ENCODE data around the gene UPF2. TPM values are rescaled to one million over a fixed set of nuclear protein-coding genes. Genes with fewer than 3 reads are reported as not detected.
A peak's percentile ranks its signal among the peaks of the same experiment; 100 is the strongest.

The UPF2 gene
- total and polyA plus RNA-seq, 2 of the 4 experiments (the other 2 are of a cell fraction) = 9.2 to 14.3 TPM

DNA sequence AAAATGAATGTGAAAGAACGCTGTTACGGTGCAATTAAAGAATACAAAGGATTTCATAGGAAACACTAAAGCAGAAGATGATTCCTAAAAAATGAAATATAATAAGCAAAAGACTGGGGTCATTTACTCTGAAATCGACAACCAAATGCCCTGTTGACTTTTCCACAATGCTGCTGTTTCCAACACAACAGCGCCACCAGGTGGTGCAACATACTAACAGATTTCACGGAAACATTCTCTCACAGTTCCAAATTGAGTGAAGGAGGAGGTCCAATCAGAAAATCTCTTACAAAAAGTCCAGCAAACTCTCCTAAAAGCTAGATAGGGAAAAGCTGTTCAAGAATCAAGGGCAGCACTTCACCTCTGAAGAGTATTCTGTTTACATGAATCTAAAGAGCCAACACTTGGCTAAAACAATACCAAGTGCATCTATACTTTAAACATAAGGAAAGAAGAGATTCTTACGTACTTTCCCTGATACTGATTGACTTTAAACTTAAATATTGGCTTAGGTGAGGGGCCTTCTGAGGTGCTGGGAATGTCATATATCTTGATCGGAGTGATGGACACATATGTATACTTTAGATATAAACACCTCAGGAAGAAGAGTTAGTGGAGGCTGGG is 55.9 kb downstream of the UPF2 start:
- H3K9me1 ChIP-seq (ENCODE audit: insufficient read depth, low read length) = peaks cover 3% of the 10 kb centered on the region; the same call in 1 of the 2 replicates
- H3K27ac ChIP-seq (ENCODE audit: insufficient read depth, low read length) = no peak overlapping the region
- H2BK20ac ChIP-seq (ENCODE audit: low read depth, low read length) = no peak overlapping the region
- no peak overlapping the region for H3K4me3 ChIP-seq (ENCODE audit: insufficient read depth, low read depth, low read length)
- H3K9me3 ChIP-seq (ENCODE audit: control insufficient read depth, insufficient read depth, low read length) = no peaks in the 10 kb centered on the region
- dilution Hi-C loops (cut with HindIII; ENCODE audit: low sequenced_read_pairs, unreplicated experiment) = no loop called here
- H2AK9ac ChIP-seq (replicated peaks; ENCODE audit: low read depth, low read length, poor library complexity) = no peak overlapping the region
- BruUV-seq (replicated peaks) = no TSS peak
- no peak overlapping the region for H4K8ac ChIP-seq (ENCODE audit: low read depth in 2 of 2, low read length in 2 of 2)
- H2BK5ac ChIP-seq (ENCODE audit: low read depth, low read length, poor library complexity, severe bottlenecking) = no peak overlapping the region
- H3K27me3 ChIP-seq (ENCODE audit: control insufficient read depth, insufficient read depth, low read length) = no peaks in the 10 kb centered on the region
- H3K4me1 ChIP-seq (ENCODE audit: control insufficient read depth, insufficient read depth, low read length) = no peaks in the 10 kb centered on the region
- no peak overlapping the region for H3K56ac ChIP-seq (ENCODE audit: extremely low read depth, insufficient read depth, low read length)
- ATAC-seq (ENCODE audit: low read depth) = peak; percentile 89
- no peak overlapping the region for H4K5ac ChIP-seq (ENCODE audit: low read depth, low read length)
- H2BK120ac ChIP-seq (ENCODE audit: low read depth, low read length) = no peak overlapping the region
- in situ Hi-C loops (cut with MboI; ENCODE audit: low sequenced_read_pairs) = loop anchor here (5.0 kb wide), 1 partner anchor 194 kb away; no protein-coding TSS in a partner anchor
- ChIA-PET POLR2A (ENCODE audit: unreplicated experiment) (no interaction called here), CTCF (interaction anchor here (0.6 to 2.2 kb wide), 13 partner anchors 16 to 207 kb away, joined by 3 to 14 read pairs (median 3); no protein-coding TSS in a partner anchor)
- WGBS, 2 experiments (ENCODE audit: extremely low coverage in 2 of 2, insufficient read length in 1 of 2) = no CpG with 5 or more reads among the region's 7 CpGs
- no peak overlapping the region for H2BK15ac ChIP-seq (ENCODE audit: low read depth, low read length)
- no peak overlapping the region for H3K4ac ChIP-seq (ENCODE audit: low read depth, low read length)
- DNase-seq = peak; percentile 84
- H4K20me1 ChIP-seq (ENCODE audit: insufficient read depth, low read length) = no peaks in the 10 kb centered on the region
- no peak overlapping the region for H3K14ac ChIP-seq (replicated peaks; ENCODE audit: low read depth, low read length)
- H3K23ac ChIP-seq (ENCODE audit: low read depth, low read length) = no peak overlapping the region
- H2AFZ ChIP-seq (replicated peaks; ENCODE audit: low read length, poor library complexity) = no peak overlapping the region
- H3K4me2 ChIP-seq (ENCODE audit: low read depth, low read length) = no peak overlapping the region
- H2AK5ac ChIP-seq (ENCODE audit: low read depth, low read length) = no peak overlapping the region
- peaks cover 12% of the 10 kb centered on the region for H3K36me3 ChIP-seq (ENCODE audit: control insufficient read depth, insufficient read depth, low read length)
- no peak overlapping the region for H3K18ac ChIP-seq (ENCODE audit: low read depth, low read length)
- H4K91ac ChIP-seq (ENCODE audit: insufficient read depth, low read depth, low read length) = no peak overlapping the region
- intact Hi-C loops (cut with micrococcal nuclease) = loop anchor here (1.0 kb wide), 1 partner anchor 203 kb away; no protein-coding TSS in a partner anchor
- 0 out of 4 replicates have a peak, but pooled peaks cover 3 to 4% of the 10 kb centered on the region in 2 experiments for H3K79me1 ChIP-seq (ENCODE audit: low read depth in 1 of 2, low read length in 2 of 2)
- no peak overlapping the region for H3K9ac ChIP-seq (ENCODE audit: low read depth, low read length)
- TF ChIP-seq CHD1 (IDR thresholded peaks at IDR 0.05; ENCODE audit: low read depth, low read length) (no peak), USF2 (IDR thresholded peaks at IDR 0.05; ENCODE audit: low read depth, low read length) (no peak), NFE2L2 (IDR thresholded peaks at IDR 0.05; ENCODE audit: low read depth, low read length) (no peak), CEBPB (IDR thresholded peaks at IDR 0.05; ENCODE audit: low read depth, low read length) (peak; percentile 20; the same call in 1 of the 2 replicates), RFX5 (IDR thresholded peaks at IDR 0.05; ENCODE audit: low read depth, low read length) (no peak), MAFK (IDR thresholded peaks at IDR 0.05; ENCODE audit: low read depth, low read length) (no peak), RCOR1 (IDR thresholded peaks at IDR 0.05; ENCODE audit: insufficient replicate concordance, low read length) (no peak), MAZ (IDR thresholded peaks at IDR 0.05; ENCODE audit: borderline replicate concordance, low read depth, low read length) (no peak), POLR2A (IDR thresholded peaks at IDR 0.05; ENCODE audit: low read depth, low read length) (no peak), SMC3 (IDR thresholded peaks at IDR 0.05; ENCODE audit: low read depth, low read length) (peak; percentile 67), BHLHE40 (IDR thresholded peaks at IDR 0.05; ENCODE audit: low read depth, low read length) (no peak), RAD21 (IDR thresholded peaks at IDR 0.05; ENCODE audit: low read length) (peak; percentile 86), FOS (IDR thresholded peaks at IDR 0.05; ENCODE audit: low read depth, low read length) (no peak)
- TF ChIP-seq, protein P1, sequence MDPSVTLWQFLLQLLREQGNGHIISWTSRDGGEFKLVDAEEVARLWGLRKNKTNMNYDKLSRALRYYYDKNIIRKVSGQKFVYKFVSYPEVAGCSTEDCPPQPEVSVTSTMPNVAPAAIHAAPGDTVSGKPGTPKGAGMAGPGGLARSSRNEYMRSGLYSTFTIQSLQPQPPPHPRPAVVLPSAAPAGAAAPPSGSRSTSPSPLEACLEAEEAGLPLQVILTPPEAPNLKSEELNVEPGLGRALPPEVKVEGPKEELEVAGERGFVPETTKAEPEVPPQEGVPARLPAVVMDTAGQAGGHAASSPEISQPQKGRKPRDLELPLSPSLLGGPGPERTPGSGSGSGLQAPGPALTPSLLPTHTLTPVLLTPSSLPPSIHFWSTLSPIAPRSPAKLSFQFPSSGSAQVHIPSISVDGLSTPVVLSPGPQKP (IDR thresholded peaks at IDR 0.05; ENCODE audit: borderline replicate concordance, low read depth, low read length) = no peak
- TF ChIP-seq, protein P2, sequence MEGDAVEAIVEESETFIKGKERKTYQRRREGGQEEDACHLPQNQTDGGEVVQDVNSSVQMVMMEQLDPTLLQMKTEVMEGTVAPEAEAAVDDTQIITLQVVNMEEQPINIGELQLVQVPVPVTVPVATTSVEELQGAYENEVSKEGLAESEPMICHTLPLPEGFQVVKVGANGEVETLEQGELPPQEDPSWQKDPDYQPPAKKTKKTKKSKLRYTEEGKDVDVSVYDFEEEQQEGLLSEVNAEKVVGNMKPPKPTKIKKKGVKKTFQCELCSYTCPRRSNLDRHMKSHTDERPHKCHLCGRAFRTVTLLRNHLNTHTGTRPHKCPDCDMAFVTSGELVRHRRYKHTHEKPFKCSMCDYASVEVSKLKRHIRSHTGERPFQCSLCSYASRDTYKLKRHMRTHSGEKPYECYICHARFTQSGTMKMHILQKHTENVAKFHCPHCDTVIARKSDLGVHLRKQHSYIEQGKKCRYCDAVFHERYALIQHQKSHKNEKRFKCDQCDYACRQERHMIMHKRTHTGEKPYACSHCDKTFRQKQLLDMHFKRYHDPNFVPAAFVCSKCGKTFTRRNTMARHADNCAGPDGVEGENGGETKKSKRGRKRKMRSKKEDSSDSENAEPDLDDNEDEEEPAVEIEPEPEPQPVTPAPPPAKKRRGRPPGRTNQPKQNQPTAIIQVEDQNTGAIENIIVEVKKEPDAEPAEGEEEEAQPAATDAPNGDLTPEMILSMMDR (conservative IDR thresholded peaks at IDR 0.05; ENCODE audit: low read depth, low read length) = peak; percentile 89
